ENCODE results near the gene CBFA2T3. TPM values are rescaled to one million over a fixed set of nuclear protein-coding genes. Genes with fewer than 3 reads are reported as not detected.
"Not testable (repeated sequence)": the region's sequence is repeated elsewhere in the genome, so short reads cannot be mapped to it uniquely, and the experiment has no call there.

The CBFA2T3 gene
- total RNA-seq, 1 experiment from 2014 or later = 13.7 TPM

- Histone ChIP-seq H3K4me3 (ENCODE audit: low read depth in 2 of 2, low read length in 2 of 2) (no peak overlapping the region), H3K36me3 (ENCODE audit: control insufficient read depth, insufficient read depth, low read length) (no peaks in the 10 kb centered on the region), H3K4me1 (ENCODE audit: control insufficient read depth, insufficient read depth, low read length) (no peaks in the 10 kb centered on the region), H3K27me3 (ENCODE audit: control insufficient read depth, insufficient read depth, low read length) (no peaks in the 10 kb centered on the region), H3K27ac (ENCODE audit: low read length) (no peak overlapping the region), H3K9me3 (ENCODE audit: control insufficient read depth, insufficient read depth, low read depth, low read length) (no peaks in the 10 kb centered on the region)
- no peak for ATAC-seq
- intact Hi-C loops (cut with micrococcal nuclease; ENCODE audit: unreplicated experiment) (no loop called here), in situ Hi-C loops (cut with HindIII; ENCODE audit: low pct_unique_long_range_greater_than_20kb, low sequenced_read_pairs) (no loop called here)
- ChIA-PET POLR2A (no interaction called here), CTCF (no interaction called here)
- no TSS peak for BruUV-seq (replicated peaks)
- no peak for DNase-seq (ENCODE audit: low read depth, low spot score)
- no peak for TF ChIP-seq CTCF (IDR thresholded peaks at IDR 0.05)
- no peak for TF ChIP-seq SIN3A (IDR thresholded peaks at IDR 0.05; ENCODE audit: borderline replicate concordance, insufficient read depth, low read depth, low read length)
- TF ChIP-seq TCF7L2 (IDR thresholded peaks at IDR 0.05; ENCODE audit: low read depth, low read length) = no peak
- TF ChIP-seq REST (IDR thresholded peaks at IDR 0.05; ENCODE audit: insufficient read depth in 1 of 2, low read depth in 2 of 2, low read length in 1 of 2) = no peak
- TF ChIP-seq POLR2AphosphoS5 (IDR thresholded peaks at IDR 0.05; ENCODE audit: low read depth, low read length) = no peak
Measured at GRCh38 chr16:88894681-88895300, 82.2 kb downstream of the CBFA2T3 start.

- in situ Hi-C loops (cut with HindIII; ENCODE audit: low pct_unique_long_range_greater_than_20kb, low sequenced_read_pairs); H3K4me3 ChIP-seq (ENCODE audit: low read depth in 2 of 2, low read length in 2 of 2); intact Hi-C loops (cut with micrococcal nuclease; ENCODE audit: unreplicated experiment); POLR2A ChIA-PET; CTCF ChIA-PET; H3K4me1 ChIP-seq (ENCODE audit: control insufficient read depth, insufficient read depth, low read length); BruUV-seq (replicated peaks); H3K9me3 ChIP-seq (ENCODE audit: control insufficient read depth, insufficient read depth, low read depth, low read length); H3K27ac ChIP-seq (ENCODE audit: low read length); ATAC-seq; H3K36me3 ChIP-seq (ENCODE audit: control insufficient read depth, insufficient read depth, low read length); DNase-seq (ENCODE audit: low read depth, low spot score); H3K27me3 ChIP-seq (ENCODE audit: control insufficient read depth, insufficient read depth, low read length): not testable (repeated sequence)
Measured at GRCh38 chr16:88894266-88894665, 82.7 kb downstream of the CBFA2T3 start.

GRCh38 chr16:88893127-88893968 lies 83.7 kb downstream of the CBFA2T3 start:
- no peaks in the 10 kb centered on the region for H3K4me1 ChIP-seq (ENCODE audit: control insufficient read depth, insufficient read depth, low read length)
- no peaks in the 10 kb centered on the region for H3K36me3 ChIP-seq (ENCODE audit: control insufficient read depth, insufficient read depth, low read length)
- CTCF ChIA-PET = no interaction called here
- TF ChIP-seq TCF7L2 (IDR thresholded peaks at IDR 0.05; ENCODE audit: low read depth, low read length) = no peak
- no peak for TF ChIP-seq POLR2AphosphoS5 (IDR thresholded peaks at IDR 0.05; ENCODE audit: low read depth, low read length)
- TF ChIP-seq REST (IDR thresholded peaks at IDR 0.05; ENCODE audit: insufficient read depth in 1 of 2, low read depth in 2 of 2, low read length in 1 of 2) = no peak
- no peak for TF ChIP-seq CTCF (IDR thresholded peaks at IDR 0.05)
- no peak for TF ChIP-seq SIN3A (IDR thresholded peaks at IDR 0.05; ENCODE audit: borderline replicate concordance, insufficient read depth, low read depth, low read length)
- H3K27ac ChIP-seq (ENCODE audit: low read length) = no peak overlapping the region
- DNase-seq (ENCODE audit: low read depth, low spot score) (no peak), ATAC-seq (no peak)
- BruUV-seq (replicated peaks) = no TSS peak
- in situ Hi-C loops (cut with HindIII; ENCODE audit: low pct_unique_long_range_greater_than_20kb, low sequenced_read_pairs) = no loop called here
- no peaks in the 10 kb centered on the region for H3K9me3 ChIP-seq (ENCODE audit: control insufficient read depth, insufficient read depth, low read depth, low read length)
- POLR2A ChIA-PET = no interaction called here
- no peak overlapping the region for H3K4me3 ChIP-seq (ENCODE audit: low read depth in 2 of 2, low read length in 2 of 2)
- intact Hi-C loops (cut with micrococcal nuclease; ENCODE audit: unreplicated experiment) = no loop called here
- no peaks in the 10 kb centered on the region for H3K27me3 ChIP-seq (ENCODE audit: control insufficient read depth, insufficient read depth, low read length)
